ENCODE results near the gene SDK1. TPM values are rescaled to one million over a fixed set of nuclear protein-coding genes. Genes with fewer than 3 reads are reported as not detected.

The SDK1 gene
- total and polyA plus RNA-seq, 2 donors (not counting 3 experiments of a cell fraction or from before 2014, with no cell fraction given) = 1.6 to 3.9 TPM

- TF ChIP-seq EZH2 (IDR thresholded peaks at IDR 0.05; ENCODE audit: borderline replicate concordance, low read depth, low read length, severe bottlenecking) (no peak), POLR2A (IDR thresholded peaks at IDR 0.05; ENCODE audit: low read depth, low read length) (no peak), CTCF (IDR thresholded peaks at IDR 0.05; ENCODE audit: extremely low read depth in 1 of 2, insufficient read depth in 1 of 2, low read depth in 1 of 2, low read length in 2 of 2) (no peak), FOS (IDR thresholded peaks at IDR 0.05; ENCODE audit: borderline replicate concordance, insufficient read depth, low read length) (no peak), JUN (IDR thresholded peaks at IDR 0.05; ENCODE audit: borderline replicate concordance, insufficient read depth, insufficient read length, low read depth) (no peak), MYC (IDR thresholded peaks at IDR 0.05; ENCODE audit: low read depth, low read length) (no peak), MAX (IDR thresholded peaks at IDR 0.05; ENCODE audit: insufficient read depth, insufficient read length) (no peak), POLR2AphosphoS5 (IDR thresholded peaks at IDR 0.05; ENCODE audit: insufficient read depth, low read depth, low read length) (no peak), GATA2 (IDR thresholded peaks at IDR 0.05; ENCODE audit: insufficient read depth, insufficient read length, low read depth, low read length) (no peak)
- no TSS peak for BruUV-seq (replicated peaks)
- no peak overlapping the region for H3K4me3 ChIP-seq (replicated peaks in 1 of 3; ENCODE audit: insufficient read depth in 1 of 3, low read depth in 1 of 3, low read length in 3 of 3)
- H3K4me2 ChIP-seq (ENCODE audit: insufficient read depth, low read length) = no peak overlapping the region
- no peaks in the 10 kb centered on the region for H3K27me3 ChIP-seq (ENCODE audit: control insufficient read depth in 2 of 2, insufficient read depth in 2 of 2, low read length in 2 of 2)
- no peaks in the 10 kb centered on the region for H3K36me3 ChIP-seq (ENCODE audit: control insufficient read depth in 2 of 2, extremely low read depth in 1 of 2, insufficient read depth in 2 of 2, low read length in 2 of 2)
- no peak overlapping the region for H3K27ac ChIP-seq (ENCODE audit: insufficient read depth, low read depth, low read length)
- DNase-seq (ENCODE audit: low read depth, low spot score) = no peak
- no peak for FAIRE-seq
- no peaks in the 10 kb centered on the region for H3K4me1 ChIP-seq (ENCODE audit: control insufficient read depth, extremely low read depth, insufficient read depth, low read length)
- H3K79me2 ChIP-seq (ENCODE audit: control insufficient read depth, insufficient read depth, low read length) = no peaks in the 10 kb centered on the region
- ChIA-PET CTCF (no interaction called here), POLR2A (no interaction called here)
- no peaks in the 10 kb centered on the region for H4K20me1 ChIP-seq (replicated peaks; ENCODE audit: control insufficient read depth, extremely low read depth, insufficient read depth, low read length)
- no peaks in the 10 kb centered on the region for H3K9me1 ChIP-seq (replicated peaks; ENCODE audit: control insufficient read depth, extremely low read depth, insufficient read depth, low read length)
- dilution Hi-C loops (cut with MboI; ENCODE audit: extremely low pct_ligation_motif_present, low sequenced_read_pairs) (no loop called here), intact Hi-C loops (cut with micrococcal nuclease) (no loop called here)
- H2AFZ ChIP-seq (ENCODE audit: low read depth, low read length) = no peak overlapping the region
- H3K9ac ChIP-seq (replicated peaks; ENCODE audit: extremely low read depth, insufficient read depth, low read length) = no peak overlapping the region
- H3K9me3 ChIP-seq (replicated peaks; ENCODE audit: control insufficient read depth, insufficient read depth, low read length) = no peaks in the 10 kb centered on the region
These were observed 939.7 kb downstream of the SDK1 start for GRCh38 chr7:4240520-4241303.

Measured in endothelial cell of umbilical vein (primary cell).